BE2C (cell line): Measurements from ENCODE around the gene SH3RF3.
A peak's percentile ranks its signal among the peaks of the same experiment; 100 is the strongest.

Experiments
- DNase-seq: peaks from one replicate; pipeline ENCODE4 v3.0.0-alpha.2; 2020
- H3K27me3 ChIP-seq: fragments of 250-450 bp; sonication (Bioruptor Pico); 2 replicates; pipeline ENCODE4 v1.5.1; 2020; ENCODE audit warnings: mild to moderate bottlenecking
- H3K36me3 ChIP-seq: fragments of 250-450 bp; sonication (Bioruptor Pico); 2 replicates; pipeline ENCODE4 v1.5.1; 2020; ENCODE audit warnings: mild to moderate bottlenecking
- H3K4me1 ChIP-seq: fragments of 250-450 bp; sonication (Bioruptor Pico); 2 replicates; pipeline ENCODE4 v1.5.1; 2020
- H3K4me3 ChIP-seq: 2 replicates; pipeline ENCODE4 v1.5.1; 2011; ENCODE audit warnings: low read depth, low read length
- H3K9me3 ChIP-seq: fragments of 250-450 bp; sonication (Bioruptor Pico); 2 replicates; pipeline ENCODE4 v1.5.1; 2020
- TF ChIP-seq, protein P1 (sequence below): IDR thresholded peaks from 2 replicates; pipeline ENCODE4 v1.5.1; 2012; ENCODE audit warnings: mild to moderate bottlenecking, low read depth, low read length

The SH3RF3 gene

DNA sequence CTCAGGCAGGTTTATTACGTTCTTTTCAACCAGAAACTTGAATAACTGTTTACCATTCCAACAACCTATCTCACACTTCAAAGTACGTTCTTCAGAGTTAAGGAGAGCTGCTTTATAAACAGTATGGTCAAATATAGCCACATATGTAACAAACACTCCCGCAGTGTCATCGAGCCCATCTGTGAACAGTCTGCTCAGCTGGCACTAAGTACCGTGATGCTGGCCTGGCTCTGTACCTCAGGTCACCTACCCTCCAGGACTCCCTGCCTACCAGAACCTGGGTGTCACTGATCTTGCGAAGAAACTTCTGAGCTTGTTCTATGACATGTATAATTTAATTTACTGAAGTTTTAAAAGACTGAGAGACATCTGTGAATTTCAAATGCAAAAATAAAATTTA is 413.4 kb downstream of the SH3RF3 start:
- no peak for DNase-seq
- TF ChIP-seq, protein P1, sequence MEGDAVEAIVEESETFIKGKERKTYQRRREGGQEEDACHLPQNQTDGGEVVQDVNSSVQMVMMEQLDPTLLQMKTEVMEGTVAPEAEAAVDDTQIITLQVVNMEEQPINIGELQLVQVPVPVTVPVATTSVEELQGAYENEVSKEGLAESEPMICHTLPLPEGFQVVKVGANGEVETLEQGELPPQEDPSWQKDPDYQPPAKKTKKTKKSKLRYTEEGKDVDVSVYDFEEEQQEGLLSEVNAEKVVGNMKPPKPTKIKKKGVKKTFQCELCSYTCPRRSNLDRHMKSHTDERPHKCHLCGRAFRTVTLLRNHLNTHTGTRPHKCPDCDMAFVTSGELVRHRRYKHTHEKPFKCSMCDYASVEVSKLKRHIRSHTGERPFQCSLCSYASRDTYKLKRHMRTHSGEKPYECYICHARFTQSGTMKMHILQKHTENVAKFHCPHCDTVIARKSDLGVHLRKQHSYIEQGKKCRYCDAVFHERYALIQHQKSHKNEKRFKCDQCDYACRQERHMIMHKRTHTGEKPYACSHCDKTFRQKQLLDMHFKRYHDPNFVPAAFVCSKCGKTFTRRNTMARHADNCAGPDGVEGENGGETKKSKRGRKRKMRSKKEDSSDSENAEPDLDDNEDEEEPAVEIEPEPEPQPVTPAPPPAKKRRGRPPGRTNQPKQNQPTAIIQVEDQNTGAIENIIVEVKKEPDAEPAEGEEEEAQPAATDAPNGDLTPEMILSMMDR, result no peak
- H3K27me3 ChIP-seq, result no peaks in the 10 kb centered on the region
- no peaks in the 10 kb centered on the region for H3K4me1 ChIP-seq
- no peak overlapping the region for H3K4me3 ChIP-seq
- no peaks in the 10 kb centered on the region for H3K9me3 ChIP-seq
- no peaks in the 10 kb centered on the region for H3K36me3 ChIP-seq

DNA sequence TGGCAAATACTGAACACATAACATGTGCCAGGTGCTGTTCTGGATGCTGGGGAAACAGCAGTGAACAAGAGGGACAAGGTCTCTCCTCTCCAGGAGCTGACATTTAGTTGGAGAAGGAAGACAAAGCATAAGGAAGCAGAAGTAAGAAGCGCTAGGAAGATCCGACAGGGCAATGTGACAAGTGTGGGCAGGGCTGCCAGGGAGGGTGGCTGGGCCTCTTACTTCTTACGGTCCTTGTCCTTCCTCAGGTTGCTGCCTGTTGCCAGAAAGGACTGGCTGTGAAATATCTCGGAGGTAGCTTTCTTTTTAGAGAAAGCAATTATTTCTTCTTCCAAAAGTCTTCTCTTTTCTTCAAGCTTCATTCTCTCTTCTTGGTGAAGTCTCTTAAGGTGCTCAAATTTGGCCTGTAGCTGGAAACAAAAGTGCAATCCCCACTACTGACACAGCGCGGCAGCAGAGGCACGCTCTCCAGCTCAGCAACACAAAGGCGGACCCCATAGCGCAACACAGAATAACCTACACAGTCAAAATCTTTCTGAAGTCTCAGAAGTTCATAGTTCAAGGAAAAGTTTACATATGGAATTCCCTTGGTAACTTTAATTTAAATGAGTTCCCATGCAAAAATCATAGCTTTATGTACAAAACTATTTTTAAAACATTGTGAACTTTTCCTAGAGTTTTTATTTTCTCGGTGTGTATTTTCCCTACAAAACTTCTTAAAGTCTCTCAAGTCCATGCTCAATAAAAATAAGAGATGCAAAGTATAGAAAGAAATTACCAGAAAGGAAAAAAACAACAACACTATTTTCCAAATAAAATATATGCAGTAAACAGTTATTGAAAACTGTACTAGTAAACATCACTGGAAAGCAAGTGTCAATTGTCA is 417.1 kb downstream of the SH3RF3 start:
- no peak overlapping the region for H3K4me3 ChIP-seq
- no peaks in the 10 kb centered on the region for H3K36me3 ChIP-seq

DNA sequence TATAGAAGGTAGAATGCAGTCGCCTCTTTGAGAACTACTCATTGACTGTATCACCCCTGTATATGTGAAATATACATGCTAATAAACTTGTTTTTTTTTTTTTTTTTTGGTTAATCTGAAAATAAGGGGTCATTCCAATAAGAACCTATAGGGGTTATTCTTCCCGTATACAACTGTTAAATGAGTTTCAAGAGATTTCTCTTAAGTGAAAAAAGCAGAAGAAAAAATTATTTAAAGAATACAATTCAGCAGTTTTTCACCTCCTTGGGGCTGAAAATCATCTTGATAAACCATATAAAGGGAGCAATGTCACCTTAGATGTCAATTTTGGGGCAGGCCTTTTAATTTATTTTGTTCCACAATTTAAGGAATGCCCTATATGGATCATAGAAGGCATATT is 418.3 kb downstream of the SH3RF3 start:
- DNase-seq, result no peak
- Histone ChIP-seq H3K4me1 (no peaks in the 10 kb centered on the region), H3K27me3 (no peaks in the 10 kb centered on the region), H3K9me3 (no peaks in the 10 kb centered on the region), H3K4me3 (no peak overlapping the region), H3K36me3 (no peaks in the 10 kb centered on the region)
- TF ChIP-seq, protein P1, result no peak

More for the DNA sequence above, 417.1 kb downstream of the SH3RF3 start:
- TF ChIP-seq, protein P1, result peak; percentile 73
- DNase-seq, result peak; percentile 37
- Histone ChIP-seq H3K9me3 (no peaks in the 10 kb centered on the region), H3K27me3 (no peaks in the 10 kb centered on the region), H3K4me1 (no peaks in the 10 kb centered on the region)

DNA sequence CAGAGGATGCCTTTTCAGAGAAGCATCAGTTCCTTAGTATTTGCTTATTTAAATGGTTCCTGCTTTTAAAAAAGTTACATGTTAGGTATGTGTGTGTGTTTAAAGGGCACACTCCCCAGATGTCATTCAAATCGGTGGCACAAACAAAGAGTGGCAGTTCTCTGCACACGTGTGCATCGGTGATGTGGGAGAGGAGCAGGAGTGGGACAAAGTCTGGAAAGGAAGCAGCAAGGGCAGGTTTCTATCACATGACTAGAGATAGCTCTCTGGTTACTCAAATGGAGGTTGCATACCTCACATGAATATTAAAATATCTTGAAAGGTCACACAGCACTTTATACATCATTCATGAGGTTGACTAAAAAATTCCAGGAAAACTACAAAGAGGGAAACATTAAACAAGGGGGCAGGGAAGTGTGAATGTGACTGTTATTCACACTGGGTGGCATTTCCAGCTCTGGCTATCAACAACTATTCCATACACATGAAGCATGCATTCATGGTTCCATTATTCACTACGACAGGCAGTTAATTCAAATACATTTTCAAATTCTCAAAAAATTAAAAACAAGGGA is 420.1 kb downstream of the SH3RF3 start:
- H3K4me3 ChIP-seq, result no peak overlapping the region
- TF ChIP-seq, protein P1, result no peak
- DNase-seq, result no peak
- no peaks in the 10 kb centered on the region for H3K36me3 ChIP-seq
- H3K9me3 ChIP-seq, result no peaks in the 10 kb centered on the region
- H3K4me1 ChIP-seq, result no peaks in the 10 kb centered on the region
- H3K27me3 ChIP-seq, result no peaks in the 10 kb centered on the region
